H1 (cell line): ENCODE data around the gene ANKRD11. TPM values are rescaled to one million over a fixed set of nuclear protein-coding genes. Genes with fewer than 3 reads are reported as not detected.

ENCODE experiments used
- CHD7 ChIP-seq: fragments of 300-600 bp; sonication (generic); IDR thresholded peaks from 2 replicates; pipeline ENCODE4 v1.7.1; 2012; ENCODE audit warnings: low read length, moderate library complexity, mild to moderate bottlenecking, inconsistent platforms; ENCODE audit not compliant: insufficient replicate concordance
- polyA plus RNA-seq, 7 experiments: library from polyadenylated mRNA; depleted of rRNA in 3 of 7; stranded (reverse) in 5 of 7; unstranded in 2 of 7; fragments of >200 nt in 5 of 7; fragments of 200-250 nt in 2 of 7; gene quantifications; 1 replicate in 5 of 7; 2 replicates in 1 of 7; 4 replicates in 1 of 7; pipeline versions ENCODE4 v1.2.1 to v1.2.3, GENCODE V29; 2011 to 2013; ENCODE audit warnings: missing spikeins in 2 of 7, mixed read lengths in 2 of 7
- total RNA-seq: library from RNA; stranded (reverse); fragmentation: NEBNext Ultra II Directional; extraction: Animal tissue kit (Norgen Biotek cat#: 25700); gene quantifications from 2 replicates; pipeline ENCODE4 v1.2.1, GENCODE V29; 2021

ANKRD11 gene
- total and polyA plus RNA-seq, 2 of the 8 experiments (the other 6 are each of a cell fraction or from before 2014, with no cell fraction given), result 46.5 to 142 TPM

- TF ChIP-seq CHD7, result no peak
- TF ChIP-seq, all 59 proteins: peak for 0
These were observed 6.3 kb downstream of the ANKRD11 start (continued) for GRCh38 chr16:89484041-89484501.
